Esophagus (tissue), 2 donors: Measurements from ENCODE around the gene SLC24A4. TPM values are rescaled to one million over a fixed set of nuclear protein-coding genes. Genes with fewer than 3 reads are reported as not detected.
A peak's percentile ranks its signal among the peaks of the same experiment; 100 is the strongest.

Experiments used
- H3K27ac ChIP-seq, 2 donors: one replicate each; pipeline ENCODE4 v1.5.1; 2013; ENCODE audit warnings: low read depth in 2 of 2, mild to moderate bottlenecking in 2 of 2, inconsistent platforms in 1 of 2, low read length in 1 of 2, moderate library complexity in 1 of 2
- H3K27me3 ChIP-seq, 2 donors: one replicate each; pipeline ENCODE4 v1.6.1; 2013; ENCODE audit warnings: low read length in 2 of 2, control low read depth in 1 of 2, mild to moderate bottlenecking in 1 of 2; ENCODE audit not compliant: insufficient read depth in 2 of 2, control insufficient read depth in 1 of 2
- H3K36me3 ChIP-seq, 2 donors: one replicate each; pipeline ENCODE4 v1.6.1; 2013; ENCODE audit warnings: low read length in 1 of 2; ENCODE audit not compliant: control insufficient read depth in 2 of 2, insufficient read depth in 2 of 2
- H3K4me1 ChIP-seq, 2 donors: one replicate each; pipeline ENCODE4 v1.6.1; 2013; ENCODE audit warnings: low read length in 1 of 2; ENCODE audit not compliant: control insufficient read depth in 2 of 2, insufficient read depth in 2 of 2
- H3K4me3 ChIP-seq, 2 donors: one replicate each; pipeline ENCODE4 v1.5.1; 2013; ENCODE audit warnings: low read length in 2 of 2, mild to moderate bottlenecking in 2 of 2, low read depth in 1 of 2, moderate library complexity in 1 of 2
- H3K9me3 ChIP-seq, 2 donors: one replicate each; pipeline ENCODE4 v1.6.1; 2013; ENCODE audit warnings: mild to moderate bottlenecking in 2 of 2, low read depth in 1 of 2, low read length in 1 of 2, moderate library complexity in 1 of 2; ENCODE audit not compliant: control insufficient read depth in 2 of 2, insufficient read depth in 1 of 2
- WGBS, 2 donors: extraction: QIAGEN DNeasy Blood & Tissue Kit; methylation state at CpG; one replicate each; pipeline ENCODE4 v1.1.7; 2013; 5-methylcytosine and 5-hydroxymethylcytosine counted together
- polyA plus RNA-seq, 2 donors: library from polyadenylated mRNA; stranded (reverse); fragments of 200-250 nt; gene quantifications; one replicate each; pipeline ENCODE4 v1.2.3, GENCODE V29; 2013
- donor health status: healthy with polysubstance abuse.
- donor health status: Bipolar disorder and iron deficiency.

Gene SLC24A4
- polyA plus RNA-seq, 2 donors: 0.04 TPM

GRCh38 chr14:92487513-92488133, 164.7 kb downstream of the SLC24A4 start:
- H3K36me3 ChIP-seq: no peaks in the 10 kb centered on the region
- peak overlapping the region in 1 of 2 donors; percentile 8 for H3K27ac ChIP-seq
- H3K9me3 ChIP-seq: peaks cover 0 to 1% of the 10 kb centered on the region in 2 donors
- no peak overlapping the region for H3K4me3 ChIP-seq
- WGBS, 2 donors: 68 to 78% methylated on average over 10 of the region's 10 CpGs
- H3K4me1 ChIP-seq: peaks cover 4 to 5% of the 10 kb centered on the region in 2 donors
- H3K27me3 ChIP-seq: no peaks in the 10 kb centered on the region

- no peaks in the 10 kb centered on the region for H3K27me3 ChIP-seq
- no peaks in the 10 kb centered on the region for H3K9me3 ChIP-seq
- peak overlapping the region in 1 of 2 donors; percentile 36 for H3K27ac ChIP-seq
- H3K4me3 ChIP-seq: no peak overlapping the region
- no peaks in the 10 kb centered on the region for H3K36me3 ChIP-seq
- 80 to 83% methylated on average over 21 of the region's 21 CpGs for WGBS, 2 donors
- H3K4me1 ChIP-seq: peaks cover 0 to 2% of the 10 kb centered on the region in 2 donors
These were observed 166.7 kb downstream of the SLC24A4 start for GRCh38 chr14:92489394-92490238.

- Histone ChIP-seq H3K4me3 (no peak overlapping the region), H3K27me3 (no peaks in the 10 kb centered on the region), H3K27ac (peak overlapping the region in 1 of 2 donors; percentile 36), H3K9me3 (no peaks in the 10 kb centered on the region), H3K4me1 (peaks cover 0 to 2% of the 10 kb centered on the region in 2 donors), H3K36me3 (no peaks in the 10 kb centered on the region)
- WGBS, 2 donors: 78 to 79% methylated on average over 17 of the region's 17 CpGs
These were observed 167.4 kb downstream of the SLC24A4 start for GRCh38 chr14:92490239-92490959.

- Histone ChIP-seq H3K36me3 (no peaks in the 10 kb centered on the region), H3K4me1 (peaks cover 0 to 2% of the 10 kb centered on the region in 2 donors), H3K4me3 (no peak overlapping the region), H3K27ac (no peak overlapping the region), H3K9me3 (no peaks in the 10 kb centered on the region), H3K27me3 (no peaks in the 10 kb centered on the region)
- WGBS, 2 donors: 73 to 84% methylated on average over 8 of the region's 8 CpGs
These were observed 168.8 kb downstream of the SLC24A4 start for GRCh38 chr14:92491782-92492181.

GRCh38 chr14:92492258-92492657, 169.3 kb downstream of the SLC24A4 start:
- no peak overlapping the region for H3K4me3 ChIP-seq
- WGBS, 2 donors: 60 to 69% methylated on average over 10 of the region's 10 CpGs
- H3K9me3 ChIP-seq: no peaks in the 10 kb centered on the region
- peaks cover 0 to 2% of the 10 kb centered on the region in 2 donors for H3K4me1 ChIP-seq
- H3K36me3 ChIP-seq: no peaks in the 10 kb centered on the region
- no peak overlapping the region for H3K27ac ChIP-seq
- no peaks in the 10 kb centered on the region for H3K27me3 ChIP-seq

GRCh38 chr14:92493024-92493423, 170.1 kb downstream of the SLC24A4 start:
- Histone ChIP-seq H3K4me3 (no peak overlapping the region), H3K27ac (no peak overlapping the region), H3K36me3 (no peaks in the 10 kb centered on the region), H3K27me3 (no peaks in the 10 kb centered on the region), H3K4me1 (peaks cover 0 to 2% of the 10 kb centered on the region in 2 donors), H3K9me3 (no peaks in the 10 kb centered on the region)
- WGBS, 2 donors: 91 to 97% methylated on average over 10 of the region's 10 CpGs

GRCh38 chr14:92493492-92493891, 170.5 kb downstream of the SLC24A4 start:
- Histone ChIP-seq H3K4me1 (peaks cover 0 to 2% of the 10 kb centered on the region in 2 donors), H3K9me3 (no peaks in the 10 kb centered on the region), H3K27ac (no peak overlapping the region), H3K36me3 (no peaks in the 10 kb centered on the region), H3K27me3 (no peaks in the 10 kb centered on the region), H3K4me3 (no peak overlapping the region)
- 88 to 90% methylated on average over 16 of the region's 16 CpGs for WGBS, 2 donors

- Histone ChIP-seq H3K27ac (no peak overlapping the region), H3K4me3 (no peak overlapping the region), H3K9me3 (no peaks in the 10 kb centered on the region), H3K36me3 (no peaks in the 10 kb centered on the region), H3K27me3 (no peaks in the 10 kb centered on the region), H3K4me1 (peaks cover 0 to 2% of the 10 kb centered on the region in 2 donors)
- WGBS, 2 donors: 73 to 84% methylated on average over 4 of the region's 4 CpGs
These were observed 171.5 kb downstream of the SLC24A4 start for GRCh38 chr14:92494512-92494911.

GRCh38 chr14:92495027-92495426, 172.1 kb downstream of the SLC24A4 start:
- WGBS, 2 donors: 50 to 57% methylated on average over 6 of the region's 6 CpGs

More at GRCh38 chr14:92495027-92495426, 172.1 kb downstream of the SLC24A4 start:
- H3K36me3 ChIP-seq: no peaks in the 10 kb centered on the region
- no peak overlapping the region for H3K4me3 ChIP-seq
- no peaks in the 10 kb centered on the region for H3K9me3 ChIP-seq
- peaks cover 0 to 2% of the 10 kb centered on the region in 2 donors for H3K4me1 ChIP-seq
- no peak overlapping the region for H3K27ac ChIP-seq
- H3K27me3 ChIP-seq: no peaks in the 10 kb centered on the region
